HEK293 (cell line): ENCODE data around the gene ARHGAP6.

Experiments
- CTCF ChIA-PET: fragments of 350-600 bp; formaldehyde crosslinking; extraction: SDS; loops from one replicate; lab custom pipeline; 2021; ENCODE audit warnings: antibody characterized with exemption; lab: Yijun Ruan, JAX
- POLR2A ChIA-PET: fragments of 300-600 bp; formaldehyde crosslinking; extraction: SDS; loops from one replicate; lab custom pipeline; 2020; ENCODE audit warnings: antibody characterized with exemption, inconsistent platforms; lab: Yijun Ruan, JAX
- H3K27ac ChIP-seq: fragments of 200-500 bp; sonication (Bioruptor generic); 2 replicates; pipeline ENCODE4 v1.5.1; 2014; ENCODE audit warnings: low read depth, low read length, control low read depth, inconsistent platforms; ENCODE audit errors: extremely low read depth
- H3K36me3 ChIP-seq, 2 experiments: fragments of 200-500 bp in 1 of 2; sonication (Bioruptor generic) in 1 of 2; 1 replicate in 1 of 2; 2 replicates in 1 of 2; pipeline ENCODE4 v1.5.1; 2014 to 2017; ENCODE audit warnings: inconsistent platforms in 2 of 2, low read length in 2 of 2; ENCODE audit not compliant: control insufficient read depth in 2 of 2, insufficient read depth in 1 of 2
- H3K4me1 ChIP-seq: fragments of 200-500 bp; sonication (Bioruptor generic); 2 replicates; pipeline ENCODE4 v1.5.1; 2014; ENCODE audit warnings: mild to moderate bottlenecking, low read length, inconsistent platforms; ENCODE audit not compliant: control insufficient read depth, insufficient read depth
- H3K4me3 ChIP-seq: 2 replicates; pipeline ENCODE4 v1.5.1; 2011; ENCODE audit warnings: low read depth, mild to moderate bottlenecking, control low read depth, low read length, moderate library complexity
- H3K9me3 ChIP-seq: fragments of 200-500 bp; sonication (Bioruptor generic); 2 replicates; pipeline ENCODE4 v1.5.1; 2014; ENCODE audit warnings: low read depth, low read length, inconsistent platforms; ENCODE audit not compliant: control insufficient read depth, insufficient read depth
- AEBP2 ChIP-seq: fragments of 450-650 bp; formaldehyde crosslinking; IDR thresholded peaks from 2 replicates; pipeline ENCODE4 v1.5.1; 2016; ENCODE audit warnings: missing biosample characterization, missing genetic modification characterization, borderline replicate concordance
- GLI4 ChIP-seq: fragments of 450-650 bp; formaldehyde crosslinking; IDR thresholded peaks from 2 replicates; pipeline ENCODE4 v1.5.1; 2016; ENCODE audit warnings: missing biosample characterization, missing genetic modification characterization
- PRDM6 ChIP-seq: fragments of 450-650 bp; formaldehyde crosslinking; IDR thresholded peaks from 2 replicates; pipeline ENCODE4 v1.5.1; 2017; ENCODE audit warnings: missing biosample characterization, missing genetic modification characterization
- ZFHX2 ChIP-seq: fragments of 450-650 bp; formaldehyde crosslinking; conservative IDR thresholded peaks from 2 replicates; pipeline ENCODE4 v1.5.1; 2016; ENCODE audit warnings: missing biosample characterization, missing genetic modification characterization
- ZFP37 ChIP-seq: fragments of 450-650 bp; formaldehyde crosslinking; IDR thresholded peaks from 2 replicates; pipeline ENCODE4 v1.5.1; 2016; ENCODE audit warnings: missing biosample characterization, missing genetic modification characterization
- ZNF112 ChIP-seq: fragments of 450-650 bp; formaldehyde crosslinking; IDR thresholded peaks from 2 replicates; pipeline ENCODE4 v1.5.0; 2017; ENCODE audit warnings: missing biosample characterization, missing genetic modification characterization
- ZNF121 ChIP-seq: fragments of 450-650 bp; formaldehyde crosslinking; IDR thresholded peaks from 2 replicates; pipeline ENCODE4 v1.5.1; 2016; ENCODE audit warnings: missing biosample characterization, missing genetic modification characterization
- ZNF155 ChIP-seq: fragments of 450-650 bp; formaldehyde crosslinking; IDR thresholded peaks from 2 replicates; pipeline ENCODE4 v1.5.1; 2016; ENCODE audit warnings: missing biosample characterization, missing genetic modification characterization
- ZNF223 ChIP-seq: fragments of 450-650 bp; formaldehyde crosslinking; IDR thresholded peaks from 2 replicates; pipeline ENCODE4 v1.5.1; 2016; ENCODE audit warnings: missing biosample characterization, missing genetic modification characterization
- ZNF324 ChIP-seq: fragments of 450-650 bp; formaldehyde crosslinking; IDR thresholded peaks from 2 replicates; pipeline ENCODE4 v1.5.1; 2016; ENCODE audit warnings: missing biosample characterization, missing genetic modification characterization
- ZNF362 ChIP-seq: fragments of 450-650 bp; formaldehyde crosslinking; IDR thresholded peaks from 2 replicates; pipeline ENCODE4 v1.5.1; 2016; ENCODE audit warnings: missing biosample characterization, missing genetic modification characterization
- ZNF366 ChIP-seq: fragments of 450-650 bp; formaldehyde crosslinking; conservative IDR thresholded peaks from 2 replicates; pipeline ENCODE4 v1.5.1; 2016; ENCODE audit warnings: missing biosample characterization, missing genetic modification characterization
- ZNF423 ChIP-seq: fragments of 450-650 bp; formaldehyde crosslinking; IDR thresholded peaks from 2 replicates; pipeline ENCODE4 v1.5.1; 2016; ENCODE audit warnings: missing biosample characterization, missing genetic modification characterization
- ZNF501 ChIP-seq: fragments of 450-650 bp; formaldehyde crosslinking; IDR thresholded peaks from 2 replicates; pipeline ENCODE4 v1.5.1; 2016; ENCODE audit warnings: missing biosample characterization, missing genetic modification characterization
- ZNF529 ChIP-seq: fragments of 450-650 bp; formaldehyde crosslinking; IDR thresholded peaks from 2 replicates; pipeline ENCODE4 v1.5.1; 2017; ENCODE audit warnings: missing genetic modification characterization, missing biosample characterization; ENCODE audit not compliant: insufficient replicate concordance
- ZNF530 ChIP-seq: fragments of 450-650 bp; formaldehyde crosslinking; IDR thresholded peaks from 2 replicates; pipeline ENCODE4 v1.5.1; 2016; ENCODE audit warnings: low read depth, missing biosample characterization, missing genetic modification characterization
- ZNF558 ChIP-seq: fragments of 450-650 bp; formaldehyde crosslinking; IDR thresholded peaks from 2 replicates; pipeline ENCODE4 v1.5.1; 2016; ENCODE audit warnings: missing biosample characterization, missing genetic modification characterization
- ZNF610 ChIP-seq: fragments of 450-650 bp; formaldehyde crosslinking; IDR thresholded peaks from 2 replicates; pipeline ENCODE4 v1.5.1; 2016; ENCODE audit warnings: missing biosample characterization, missing genetic modification characterization, borderline replicate concordance
- ZNF645 ChIP-seq: fragments of 450-650 bp; formaldehyde crosslinking; IDR thresholded peaks from 2 replicates; pipeline ENCODE4; 2016; ENCODE audit warnings: missing biosample characterization, missing genetic modification characterization
- ZNF670 ChIP-seq: fragments of 450-650 bp; formaldehyde crosslinking; IDR thresholded peaks from 2 replicates; pipeline ENCODE4 v1.5.1; 2016; ENCODE audit warnings: missing biosample characterization, missing genetic modification characterization, low read depth
- ZNF701 ChIP-seq: fragments of 450-650 bp; formaldehyde crosslinking; IDR thresholded peaks from 2 replicates; pipeline ENCODE4 v1.5.1; 2016; ENCODE audit warnings: missing biosample characterization, missing genetic modification characterization
- ZNF747 ChIP-seq: fragments of 450-650 bp; formaldehyde crosslinking; IDR thresholded peaks from 2 replicates; pipeline ENCODE4 v1.5.1; 2016; ENCODE audit warnings: missing biosample characterization, missing genetic modification characterization
- ZNF768 ChIP-seq: fragments of 450-650 bp; formaldehyde crosslinking; IDR thresholded peaks from 2 replicates; pipeline ENCODE4 v1.5.1; 2018; ENCODE audit warnings: missing biosample characterization, mild to moderate bottlenecking, missing genetic modification characterization
- ZNF785 ChIP-seq: fragments of 450-650 bp; formaldehyde crosslinking; IDR thresholded peaks from 2 replicates; pipeline ENCODE4 v1.5.1; 2016; ENCODE audit warnings: missing biosample characterization, missing genetic modification characterization
- ZNF791 ChIP-seq: fragments of 450-650 bp; formaldehyde crosslinking; IDR thresholded peaks from 2 replicates; pipeline ENCODE4 v1.5.1; 2016; ENCODE audit warnings: missing biosample characterization, missing genetic modification characterization
- TF ChIP-seq, protein P1 (sequence below): fragments of 450-650 bp; formaldehyde crosslinking; IDR thresholded peaks from 2 replicates; pipeline ENCODE4 v1.5.1; 2016; ENCODE audit warnings: missing biosample characterization, missing genetic modification characterization
- TF ChIP-seq, protein P2 (sequence below): fragments of 450-650 bp; formaldehyde crosslinking; IDR thresholded peaks from 2 replicates; pipeline ENCODE4 v1.5.1; 2016; ENCODE audit warnings: missing biosample characterization, missing genetic modification characterization
- TF ChIP-seq, protein P3 (sequence below): fragments of 450-650 bp; formaldehyde crosslinking; IDR thresholded peaks from 2 replicates; pipeline ENCODE4 v1.5.1; 2016; ENCODE audit warnings: missing biosample characterization, missing genetic modification characterization

ARHGAP6 gene

GRCh38 chrX:11131146-11131545 is 534.6 kb downstream of the ARHGAP6 start (continued):
- TF ChIP-seq ZNF610 (no peak), ZNF529 (tag by site-specific recombination) (no peak), ZNF121 (no peak), ZNF558 (no peak), ZNF701 (tag by site-specific recombination) (no peak), ZFP37 (no peak), ZNF670 (tag by site-specific recombination) (no peak), ZNF362 (tag by site-specific recombination) (no peak), ZNF423 (tag by site-specific recombination) (no peak), ZNF645 (tag by site-specific recombination) (no peak)
- TF ChIP-seq, protein P1, sequence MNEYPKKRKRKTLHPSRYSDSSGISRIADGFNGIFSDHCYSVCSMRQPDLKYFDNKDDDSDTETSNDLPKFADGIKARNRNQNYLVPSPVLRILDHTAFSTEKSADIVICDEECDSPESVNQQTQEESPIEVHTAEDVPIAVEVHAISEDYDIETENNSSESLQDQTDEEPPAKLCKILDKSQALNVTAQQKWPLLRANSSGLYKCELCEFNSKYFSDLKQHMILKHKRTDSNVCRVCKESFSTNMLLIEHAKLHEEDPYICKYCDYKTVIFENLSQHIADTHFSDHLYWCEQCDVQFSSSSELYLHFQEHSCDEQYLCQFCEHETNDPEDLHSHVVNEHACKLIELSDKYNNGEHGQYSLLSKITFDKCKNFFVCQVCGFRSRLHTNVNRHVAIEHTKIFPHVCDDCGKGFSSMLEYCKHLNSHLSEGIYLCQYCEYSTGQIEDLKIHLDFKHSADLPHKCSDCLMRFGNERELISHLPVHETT, result no peak

GRCh38 chrX:11130136-11130535 is 535.6 kb downstream of the ARHGAP6 start:
- Histone ChIP-seq H3K4me1 (no peaks in the 10 kb centered on the region), H3K9me3 (no peaks in the 10 kb centered on the region), H3K4me3 (no peak overlapping the region), H3K27ac (no peak overlapping the region), H3K36me3 (no peaks in the 10 kb centered on the region)
- no peak for TF ChIP-seq GLI4 (tag by site-specific recombination)
- TF ChIP-seq ZNF747 (tag by site-specific recombination), result no peak
- no peak for TF ChIP-seq ZNF112 (tag by site-specific recombination)
- TF ChIP-seq ZNF501, result no peak
- TF ChIP-seq, protein P2, sequence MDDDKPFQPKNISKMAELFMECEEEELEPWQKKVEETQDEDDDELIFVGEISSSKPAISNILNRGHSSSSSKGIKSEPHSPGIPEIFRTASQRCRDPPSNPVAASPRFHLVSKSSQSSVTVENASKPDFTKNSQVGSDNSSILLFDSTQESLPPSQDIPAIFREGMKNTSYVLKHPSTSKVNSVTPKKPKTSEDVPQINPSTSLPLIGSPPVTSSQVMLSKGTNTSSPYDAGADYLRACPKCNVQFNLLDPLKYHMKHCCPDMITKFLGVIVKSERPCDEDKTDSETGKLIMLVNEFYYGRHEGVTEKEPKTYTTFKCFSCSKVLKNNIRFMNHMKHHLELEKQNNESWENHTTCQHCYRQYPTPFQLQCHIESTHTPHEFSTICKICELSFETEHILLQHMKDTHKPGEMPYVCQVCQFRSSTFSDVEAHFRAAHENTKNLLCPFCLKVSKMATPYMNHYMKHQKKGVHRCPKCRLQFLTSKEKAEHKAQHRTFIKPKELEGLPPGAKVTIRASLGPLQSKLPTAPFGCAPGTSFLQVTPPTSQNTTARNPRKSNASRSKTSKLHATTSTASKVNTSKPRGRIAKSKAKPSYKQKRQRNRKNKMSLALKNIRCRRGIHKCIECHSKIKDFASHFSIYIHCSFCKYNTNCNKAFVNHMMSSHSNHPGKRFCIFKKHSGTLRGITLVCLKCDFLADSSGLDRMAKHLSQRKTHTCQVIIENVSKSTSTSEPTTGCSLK, result no peak
- no peak for TF ChIP-seq ZNF223 (tag by site-specific recombination)
- TF ChIP-seq ZNF791, result no peak
- TF ChIP-seq ZNF155 (tag by site-specific recombination), result no peak
- no peak for TF ChIP-seq ZNF324
- no peak for TF ChIP-seq ZFHX2 (tag by site-specific recombination)
- TF ChIP-seq AEBP2 (tag by site-specific recombination), result no peak
- TF ChIP-seq, protein P3, sequence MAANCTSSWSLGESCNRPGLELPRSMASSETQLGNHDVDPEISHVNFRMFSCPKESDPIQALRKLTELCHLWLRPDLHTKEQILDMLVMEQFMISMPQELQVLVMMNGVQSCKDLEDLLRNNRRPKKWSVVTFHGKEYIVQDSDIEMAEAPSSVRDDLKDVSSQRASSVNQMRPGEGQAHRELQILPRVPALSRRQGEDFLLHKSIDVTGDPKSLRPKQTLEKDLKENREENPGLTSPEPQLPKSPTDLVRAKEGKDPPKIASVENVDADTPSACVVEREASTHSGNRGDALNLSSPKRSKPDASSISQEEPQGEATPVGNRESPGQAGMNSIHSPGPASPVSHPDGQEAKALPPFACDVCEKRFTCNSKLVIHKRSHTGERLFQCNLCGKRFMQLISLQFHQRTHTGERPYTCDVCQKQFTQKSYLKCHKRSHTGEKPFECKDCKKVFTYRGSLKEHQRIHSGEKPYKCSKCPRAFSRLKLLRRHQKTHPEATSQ (tag by site-specific recombination), result no peak
- no peak for TF ChIP-seq ZNF366 (tag by site-specific recombination)
- no peak for TF ChIP-seq ZNF768 (tag by site-specific recombination)
- TF ChIP-seq ZNF530 (tag by site-specific recombination), result no peak
- no peak for TF ChIP-seq PRDM6
- no peak for TF ChIP-seq ZNF785 (tag by site-specific recombination)
- ChIA-PET POLR2A (no interaction called here), CTCF (no interaction called here)
